Panc1 (cell line): Measurements from ENCODE around the gene PLAAT2. TPM values are rescaled to one million over a fixed set of nuclear protein-coding genes. Genes with fewer than 3 reads are reported as not detected.
"Not testable (repeated sequence)": the region's sequence is repeated elsewhere in the genome, so short reads cannot be mapped to it uniquely, and the experiment has no call there.

ENCODE experiments used
- ATAC-seq: fragments of 200-7000 bp; cut with Tn5 transposase; 2 replicates; pipeline ENCODE4 v1.9.1; 2020; ENCODE audit warnings: mild to moderate bottlenecking, moderate library complexity
- BruUV-seq: library from RNA; stranded (reverse); fragments of 400-500 nt; replicated peaks from 2 replicates; lab custom pipeline; 2021; lab: Mats Ljungman, UMichigan
- CTCF ChIA-PET: fragments of 300-600 bp; sonication (Branson Sonifier 250); formaldehyde crosslinking; loops from one replicate; lab custom pipeline; 2022; ENCODE audit warnings: antibody characterized with exemption; lab: Charles Lee
- POLR2A ChIA-PET: fragments of 300-600 bp; sonication (Branson Sonifier 250); formaldehyde crosslinking; loops from one replicate; lab custom pipeline; 2022; ENCODE audit warnings: antibody characterized with exemption; lab: Charles Lee
- DNase-seq: peaks from one replicate; pipeline ENCODE4 v3.0.0-alpha.2; 2010; ENCODE audit warnings: low read depth, low spot score
- H3K27ac ChIP-seq: 2 replicates; pipeline ENCODE4 v1.5.1; 2011; ENCODE audit warnings: mild to moderate bottlenecking, low read length, inconsistent platforms
- H3K27me3 ChIP-seq: fragments of 200-500 bp; sonication (Bioruptor generic); 2 replicates; pipeline ENCODE4 v1.6.0; 2014; ENCODE audit warnings: low read length, inconsistent platforms; ENCODE audit not compliant: control insufficient read depth, insufficient read depth
- H3K36me3 ChIP-seq: fragments of 200-500 bp; sonication (Bioruptor generic); 2 replicates; pipeline ENCODE4 v1.5.1; 2014; ENCODE audit warnings: inconsistent platforms, mild to moderate bottlenecking, low read length, moderate library complexity; ENCODE audit not compliant: control insufficient read depth, insufficient read depth
- H3K4me1 ChIP-seq: 2 replicates; pipeline ENCODE4 v1.5.1; 2011; ENCODE audit warnings: inconsistent platforms, mild to moderate bottlenecking, low read length, moderate library complexity; ENCODE audit not compliant: control insufficient read depth, insufficient read depth
- H3K4me3 ChIP-seq, 2 experiments: 2 replicates each; pipeline ENCODE4 v1.5.1; 2011 to 2012; ENCODE audit warnings: low read depth in 2 of 2, low read length in 2 of 2, mild to moderate bottlenecking in 2 of 2, inconsistent platforms in 1 of 2, moderate library complexity in 1 of 2
- H3K9me3 ChIP-seq: fragments of 200-500 bp; sonication (Bioruptor generic); 2 replicates; pipeline ENCODE4 v1.5.1; 2014; ENCODE audit warnings: low read depth, mild to moderate bottlenecking, inconsistent platforms, low read length, moderate library complexity; ENCODE audit not compliant: control insufficient read depth, insufficient read depth
- CTCF ChIP-seq: fragments of 450-650 bp; IDR thresholded peaks from 2 replicates; pipeline ENCODE4 v1.5.1; 2017; ENCODE audit warnings: mild to moderate bottlenecking
- POLR2AphosphoS5 ChIP-seq: IDR thresholded peaks from 2 replicates; pipeline ENCODE4 v1.6.1; 2012; ENCODE audit warnings: mild to moderate bottlenecking, low read depth, low read length, moderate library complexity
- REST ChIP-seq, 2 experiments: IDR thresholded peaks; 2 replicates each; pipeline ENCODE4 v1.6.1; 2011 to 2012; ENCODE audit warnings: low read depth in 2 of 2, control low read depth in 1 of 2, low read length in 1 of 2, mild to moderate bottlenecking in 1 of 2, moderate library complexity in 1 of 2; ENCODE audit not compliant: insufficient read depth in 1 of 2
- SIN3A ChIP-seq: IDR thresholded peaks from 2 replicates; pipeline ENCODE4 v1.6.1; 2012; ENCODE audit warnings: low read depth, mild to moderate bottlenecking, low read length, moderate library complexity, borderline replicate concordance; ENCODE audit not compliant: insufficient read depth
- TCF7L2 ChIP-seq: IDR thresholded peaks from 2 replicates; pipeline ENCODE4 v1.6.1; 2011; ENCODE audit warnings: mild to moderate bottlenecking, low read depth, low read length, inconsistent platforms
- in situ Hi-C: cut with HindIII; loops from 2 replicates; pipeline ENCODE4 v1.10.0; 2016; ENCODE audit warnings: low sequenced_read_pairs, low pct_unique_long_range_greater_than_20kb
- intact Hi-C: fragments of 100-400 bp; cut with micrococcal nuclease; formaldehyde crosslinking; loops from one replicate; pipeline ENCODE4 v1.10.0; 2022; ENCODE audit not compliant: unreplicated experiment
- total RNA-seq: library from RNA; stranded (reverse); gene quantifications from one replicate; pipeline ENCODE4 v1.2.1, GENCODE V29; 2021; ENCODE audit not compliant: unreplicated experiment

The PLAAT2 gene
- total RNA-seq, 1 experiment from 2014 or later = not detected

GRCh38 chr11:63532117-63532516 is 31.1 kb downstream of the PLAAT2 start:
- in situ Hi-C loops (no loop called here), intact Hi-C loops (no loop called here)
- Histone ChIP-seq H3K4me3 (no peak overlapping the region), H3K27me3 (peaks cover 9% of the 10 kb centered on the region; the same call in 1 of the 2 replicates), H3K4me1 (no peaks in the 10 kb centered on the region), H3K9me3 (no peaks in the 10 kb centered on the region), H3K36me3 (no peaks in the 10 kb centered on the region), H3K27ac (no peak overlapping the region)
- CTCF ChIA-PET = no interaction called here
- no peak for ATAC-seq
- no TSS peak for BruUV-seq
- POLR2A ChIA-PET = no interaction called here
- no peak for DNase-seq
- no peak for TF ChIP-seq CTCF

- intact Hi-C loops = not testable (repeated sequence)
Measured at GRCh38 chr11:63531074-63531792, 31.9 kb downstream of the PLAAT2 start.

GRCh38 chr11:63530021-63530420 is 33.2 kb downstream of the PLAAT2 start:
- CTCF ChIA-PET = no interaction called here
- no peak for ATAC-seq
- POLR2A ChIA-PET = no interaction called here

More at GRCh38 chr11:63531074-63531792, 31.9 kb downstream of the PLAAT2 start:
- H3K4me3 ChIP-seq, H3K4me1 ChIP-seq, POLR2A ChIA-PET, H3K27me3 ChIP-seq, BruUV-seq, DNase-seq, H3K27ac ChIP-seq, in situ Hi-C loops, ATAC-seq, H3K9me3 ChIP-seq, CTCF ChIA-PET, H3K36me3 ChIP-seq: not testable (repeated sequence)

More at GRCh38 chr11:63530021-63530420, 33.2 kb downstream of the PLAAT2 start:
- no peak for TF ChIP-seq POLR2AphosphoS5
- no peak for TF ChIP-seq REST (IDR thresholded peaks at IDR 0.05; ENCODE audit: insufficient read depth in 1 of 2, low read depth in 2 of 2, low read length in 1 of 2)
- no peak for TF ChIP-seq TCF7L2
- no peak for TF ChIP-seq CTCF
- no peak for TF ChIP-seq SIN3A
- in situ Hi-C loops (no loop called here), intact Hi-C loops (no loop called here)
- no peaks in the 10 kb centered on the region for H3K4me1 ChIP-seq
- no peak overlapping the region for H3K27ac ChIP-seq
- no peak for DNase-seq
- no TSS peak for BruUV-seq
- no peak overlapping the region for H3K4me3 ChIP-seq
- H3K36me3 ChIP-seq = no peaks in the 10 kb centered on the region
- H3K27me3 ChIP-seq = peaks cover 9% of the 10 kb centered on the region; the same call in 1 of the 2 replicates
- no peaks in the 10 kb centered on the region for H3K9me3 ChIP-seq
